HEK293 (cell line): ENCODE results near the gene MXI1.

Source experiments
- BCL11A ChIP-seq: fragments of 450-650 bp; formaldehyde crosslinking; IDR thresholded peaks from 2 replicates; pipeline ENCODE4 v1.5.1; 2016; ENCODE audit warnings: low read depth, missing biosample characterization, missing genetic modification characterization
- IKZF3 ChIP-seq: fragments of 450-650 bp; IDR thresholded peaks from 2 replicates; pipeline ENCODE4 v1.5.0; 2018; ENCODE audit warnings: missing biosample characterization, mild to moderate bottlenecking, missing genetic modification characterization, moderate library complexity
- KLF16 ChIP-seq: fragments of 450-650 bp; formaldehyde crosslinking; IDR thresholded peaks from 2 replicates; pipeline ENCODE4 v1.5.1; 2017; ENCODE audit warnings: missing biosample characterization, missing genetic modification characterization
- KLF8 ChIP-seq: fragments of 450-650 bp; formaldehyde crosslinking; IDR thresholded peaks from 2 replicates; pipeline ENCODE4 v1.5.1; 2016; ENCODE audit warnings: missing biosample characterization, missing genetic modification characterization
- KLF9 ChIP-seq: fragments of 450-650 bp; formaldehyde crosslinking; IDR thresholded peaks from 2 replicates; pipeline ENCODE4 v1.5.1; 2016; ENCODE audit warnings: missing biosample characterization, missing genetic modification characterization, low read depth
- REPIN1 ChIP-seq: fragments of 450-650 bp; formaldehyde crosslinking; IDR thresholded peaks from 2 replicates; pipeline ENCODE4 v1.5.1; 2017; ENCODE audit warnings: missing biosample characterization, missing genetic modification characterization, low read depth
- SCRT1 ChIP-seq: fragments of 450-650 bp; formaldehyde crosslinking; IDR thresholded peaks from 2 replicates; pipeline ENCODE4 v1.5.1; 2016; ENCODE audit warnings: missing biosample characterization, missing genetic modification characterization, borderline replicate concordance
- SCRT2 ChIP-seq: fragments of 450-650 bp; formaldehyde crosslinking; IDR thresholded peaks from 2 replicates; pipeline ENCODE4 v1.5.1; 2016; ENCODE audit warnings: missing biosample characterization, missing genetic modification characterization
- ZBTB1 ChIP-seq: fragments of 450-650 bp; formaldehyde crosslinking; IDR thresholded peaks from 2 replicates; pipeline ENCODE4 v1.5.1; 2016; ENCODE audit warnings: missing biosample characterization, missing genetic modification characterization
- ZBTB20 ChIP-seq: fragments of 450-650 bp; formaldehyde crosslinking; IDR thresholded peaks from 2 replicates; pipeline ENCODE4 v1.5.1; 2016; ENCODE audit warnings: missing biosample characterization, missing genetic modification characterization
- ZFP41 ChIP-seq: fragments of 450-650 bp; formaldehyde crosslinking; IDR thresholded peaks from 2 replicates; pipeline ENCODE4 v1.5.1; 2016; ENCODE audit warnings: missing biosample characterization, missing genetic modification characterization, borderline replicate concordance
- ZNF10 ChIP-seq: fragments of 450-650 bp; formaldehyde crosslinking; IDR thresholded peaks from 2 replicates; pipeline ENCODE4 v1.5.1; 2017; ENCODE audit warnings: missing biosample characterization, missing genetic modification characterization
- ZNF121 ChIP-seq: fragments of 450-650 bp; formaldehyde crosslinking; IDR thresholded peaks from 2 replicates; pipeline ENCODE4 v1.5.1; 2016; ENCODE audit warnings: missing biosample characterization, missing genetic modification characterization
- ZNF138 ChIP-seq: fragments of 450-650 bp; formaldehyde crosslinking; IDR thresholded peaks from 2 replicates; pipeline ENCODE4 v1.5.1; 2016; ENCODE audit warnings: missing biosample characterization, missing genetic modification characterization, borderline replicate concordance
- ZNF140 ChIP-seq: fragments of 450-650 bp; formaldehyde crosslinking; IDR thresholded peaks from 2 replicates; pipeline ENCODE4 v1.5.1; 2016; ENCODE audit warnings: missing biosample characterization, missing genetic modification characterization
- ZNF223 ChIP-seq: fragments of 450-650 bp; formaldehyde crosslinking; IDR thresholded peaks from 2 replicates; pipeline ENCODE4 v1.5.1; 2016; ENCODE audit warnings: missing biosample characterization, missing genetic modification characterization
- ZNF350 ChIP-seq: fragments of 450-650 bp; formaldehyde crosslinking; IDR thresholded peaks from 2 replicates; pipeline ENCODE4 v1.5.0; 2017; ENCODE audit warnings: missing biosample characterization, mild to moderate bottlenecking, missing genetic modification characterization
- ZNF391 ChIP-seq: fragments of 450-650 bp; formaldehyde crosslinking; IDR thresholded peaks from 2 replicates; pipeline ENCODE4 v1.5.1; 2016; ENCODE audit warnings: low read depth, missing biosample characterization, missing genetic modification characterization, borderline replicate concordance
- ZNF404 ChIP-seq: fragments of 450-650 bp; formaldehyde crosslinking; IDR thresholded peaks from 2 replicates; pipeline ENCODE4 v1.5.1; 2017; ENCODE audit warnings: missing biosample characterization, missing genetic modification characterization
- ZNF48 ChIP-seq: fragments of 450-650 bp; formaldehyde crosslinking; IDR thresholded peaks from 2 replicates; pipeline ENCODE4 v1.5.1; 2016; ENCODE audit warnings: missing biosample characterization, missing genetic modification characterization
- ZNF521 ChIP-seq: fragments of 450-650 bp; formaldehyde crosslinking; IDR thresholded peaks from 2 replicates; pipeline ENCODE4 v1.5.1; 2017; ENCODE audit warnings: missing biosample characterization, mild to moderate bottlenecking, missing genetic modification characterization
- ZNF558 ChIP-seq: fragments of 450-650 bp; formaldehyde crosslinking; IDR thresholded peaks from 2 replicates; pipeline ENCODE4 v1.5.1; 2016; ENCODE audit warnings: missing biosample characterization, missing genetic modification characterization
- ZNF596 ChIP-seq: fragments of 450-650 bp; IDR thresholded peaks from 2 replicates; pipeline ENCODE4 v1.5.0; 2018; ENCODE audit warnings: missing biosample characterization, mild to moderate bottlenecking, missing genetic modification characterization, moderate library complexity
- ZNF624 ChIP-seq: fragments of 450-650 bp; formaldehyde crosslinking; IDR thresholded peaks from 2 replicates; pipeline ENCODE4 v1.5.1; 2017; ENCODE audit warnings: missing biosample characterization, missing genetic modification characterization
- ZNF670 ChIP-seq: fragments of 450-650 bp; formaldehyde crosslinking; IDR thresholded peaks from 2 replicates; pipeline ENCODE4 v1.5.1; 2016; ENCODE audit warnings: missing biosample characterization, missing genetic modification characterization, low read depth
- ZNF707 ChIP-seq: fragments of 450-650 bp; formaldehyde crosslinking; IDR thresholded peaks from 2 replicates; pipeline ENCODE4 v1.5.1; 2016; ENCODE audit warnings: missing biosample characterization, missing genetic modification characterization
- ZNF747 ChIP-seq: fragments of 450-650 bp; formaldehyde crosslinking; IDR thresholded peaks from 2 replicates; pipeline ENCODE4 v1.5.1; 2016; ENCODE audit warnings: missing biosample characterization, missing genetic modification characterization
- ZNF792 ChIP-seq: fragments of 450-650 bp; formaldehyde crosslinking; IDR thresholded peaks from 2 replicates; pipeline ENCODE4 v1.5.1; 2016; ENCODE audit warnings: missing biosample characterization, missing genetic modification characterization
- ZNF837 ChIP-seq: fragments of 450-650 bp; formaldehyde crosslinking; IDR thresholded peaks from 2 replicates; pipeline ENCODE4 v1.5.1; 2016; ENCODE audit warnings: missing biosample characterization, missing genetic modification characterization
- TF ChIP-seq, protein P1 (sequence below): fragments of 450-650 bp; formaldehyde crosslinking; IDR thresholded peaks from 2 replicates; pipeline ENCODE4 v1.5.1; 2016; ENCODE audit warnings: missing biosample characterization, missing genetic modification characterization
- TF ChIP-seq, protein P2 (sequence below): fragments of 450-650 bp; formaldehyde crosslinking; IDR thresholded peaks from 2 replicates; pipeline ENCODE4 v1.5.1; 2016; ENCODE audit warnings: missing biosample characterization, missing genetic modification characterization
- TF ChIP-seq, protein P3 (sequence below): fragments of 450-650 bp; formaldehyde crosslinking; IDR thresholded peaks from 2 replicates; pipeline ENCODE4 v1.5.1; 2016; ENCODE audit warnings: missing biosample characterization, missing genetic modification characterization, low read depth
- TF ChIP-seq, protein P4 (sequence below): fragments of 450-650 bp; formaldehyde crosslinking; IDR thresholded peaks from 2 replicates; pipeline ENCODE4 v1.5.1; 2016; ENCODE audit warnings: missing biosample characterization, missing genetic modification characterization
- TF ChIP-seq, protein P5 (sequence below): fragments of 450-650 bp; formaldehyde crosslinking; IDR thresholded peaks from 2 replicates; pipeline ENCODE4 v1.5.1; 2016; ENCODE audit warnings: missing biosample characterization, missing genetic modification characterization

The MXI1 gene

DNA sequence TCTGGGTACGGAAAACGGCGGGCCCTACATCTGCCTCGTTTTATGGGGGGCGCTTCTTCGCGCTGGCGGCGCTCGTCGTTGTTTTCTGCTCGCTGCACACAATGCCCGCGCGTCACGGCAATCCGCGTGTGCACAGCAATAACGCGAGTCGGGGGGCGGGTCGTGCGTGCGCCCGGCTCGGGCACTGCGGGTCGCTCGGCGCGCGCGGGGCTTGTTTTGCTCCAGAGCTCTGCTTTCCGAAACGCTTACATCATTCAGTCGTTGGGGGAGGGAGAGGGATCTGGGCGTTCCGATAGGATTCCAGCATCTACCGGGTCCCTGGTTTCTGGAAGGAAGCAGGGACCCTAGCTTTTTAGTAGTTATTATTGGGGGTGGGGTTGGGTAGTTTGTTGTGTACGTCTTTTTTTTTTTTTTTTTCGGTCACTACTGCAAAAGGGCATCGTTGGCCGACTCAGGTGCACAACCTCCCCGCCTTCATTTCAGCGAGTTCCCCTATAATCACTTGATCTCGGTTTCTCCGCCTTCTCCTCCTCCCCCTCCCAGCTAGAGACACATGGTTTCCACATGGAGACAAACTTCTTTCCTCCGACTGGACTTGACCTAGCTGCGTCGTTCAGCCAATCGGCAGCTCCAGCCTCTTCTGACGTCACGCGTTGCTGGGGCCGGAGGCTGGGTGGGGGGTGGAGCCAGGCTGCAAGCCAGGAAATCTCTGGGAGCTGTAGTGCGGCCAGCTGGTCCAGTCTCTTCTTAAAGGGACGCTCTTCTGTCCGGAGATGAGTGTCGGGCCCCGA lies 3.5 kb downstream of the MXI1 start (continued):
- no peak; the same call in 1 of the 2 replicates for TF ChIP-seq ZNF10 (tag by site-specific recombination)
- TF ChIP-seq, protein P1, sequence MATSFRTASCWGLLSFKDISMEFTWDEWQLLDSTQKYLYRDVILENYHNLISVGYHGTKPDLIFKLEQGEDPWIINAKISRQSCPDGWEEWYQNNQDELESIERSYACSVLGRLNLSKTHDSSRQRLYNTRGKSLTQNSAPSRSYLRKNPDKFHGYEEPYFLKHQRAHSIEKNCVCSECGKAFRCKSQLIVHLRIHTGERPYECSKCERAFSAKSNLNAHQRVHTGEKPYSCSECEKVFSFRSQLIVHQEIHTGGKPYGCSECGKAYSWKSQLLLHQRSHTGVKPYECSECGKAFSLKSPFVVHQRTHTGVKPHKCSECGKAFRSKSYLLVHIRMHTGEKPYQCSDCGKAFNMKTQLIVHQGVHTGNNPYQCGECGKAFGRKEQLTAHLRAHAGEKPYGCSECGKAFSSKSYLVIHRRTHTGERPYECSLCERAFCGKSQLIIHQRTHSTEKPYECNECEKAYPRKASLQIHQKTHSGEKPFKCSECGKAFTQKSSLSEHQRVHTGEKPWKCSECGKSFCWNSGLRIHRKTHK, result no peak
- TF ChIP-seq KLF8 (tag by site-specific recombination), result peak; percentile 92
- TF ChIP-seq ZNF223 (tag by site-specific recombination), result no peak
- 0 out of 2 replicates have a peak, but pooled peaks have one; percentile 33 for TF ChIP-seq ZBTB1 (tag by site-specific recombination)
- TF ChIP-seq ZNF596 (tag by site-specific recombination), result no peak; the same call in 1 of the 2 replicates
- TF ChIP-seq KLF9 (tag by site-specific recombination), result peak; percentile 76
- no peak for TF ChIP-seq ZNF670 (tag by site-specific recombination)
- TF ChIP-seq, protein P2, sequence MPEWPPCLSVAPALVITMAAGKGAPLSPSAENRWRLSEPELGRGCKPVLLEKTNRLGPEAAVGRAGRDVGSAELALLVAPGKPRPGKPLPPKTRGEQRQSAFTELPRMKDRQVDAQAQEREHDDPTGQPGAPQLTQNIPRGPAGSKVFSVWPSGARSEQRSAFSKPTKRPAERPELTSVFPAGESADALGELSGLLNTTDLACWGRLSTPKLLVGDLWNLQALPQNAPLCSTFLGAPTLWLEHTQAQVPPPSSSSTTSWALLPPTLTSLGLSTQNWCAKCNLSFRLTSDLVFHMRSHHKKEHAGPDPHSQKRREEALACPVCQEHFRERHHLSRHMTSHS (tag by site-specific recombination), result no peak
- peak; percentile 88 for TF ChIP-seq KLF16 (tag by site-specific recombination)
- TF ChIP-seq SCRT1 (tag by site-specific recombination), result no peak
- no peak for TF ChIP-seq ZNF521 (tag by site-specific recombination)
- no peak for TF ChIP-seq ZNF792 (tag by site-specific recombination)
- TF ChIP-seq ZBTB20, result peak; percentile 85
- no peak for TF ChIP-seq ZNF624
- no peak for TF ChIP-seq REPIN1
- TF ChIP-seq ZNF121, result no peak
- no peak for TF ChIP-seq ZNF140 (tag by site-specific recombination)
- TF ChIP-seq SCRT2 (tag by site-specific recombination), result no peak
- no peak for TF ChIP-seq ZNF48 (tag by site-specific recombination)
- TF ChIP-seq ZNF391, result peak; percentile 66; the same call in 1 of the 2 replicates
- TF ChIP-seq ZNF837 (tag by site-specific recombination), result no peak
- TF ChIP-seq ZNF350 (tag by site-specific recombination), result no peak
- no peak for TF ChIP-seq ZNF404 (tag by site-specific recombination)
- TF ChIP-seq IKZF3 (tag by site-specific recombination), result peak; percentile 79
- TF ChIP-seq ZNF707 (tag by site-specific recombination), result no peak
- TF ChIP-seq, protein P3, sequence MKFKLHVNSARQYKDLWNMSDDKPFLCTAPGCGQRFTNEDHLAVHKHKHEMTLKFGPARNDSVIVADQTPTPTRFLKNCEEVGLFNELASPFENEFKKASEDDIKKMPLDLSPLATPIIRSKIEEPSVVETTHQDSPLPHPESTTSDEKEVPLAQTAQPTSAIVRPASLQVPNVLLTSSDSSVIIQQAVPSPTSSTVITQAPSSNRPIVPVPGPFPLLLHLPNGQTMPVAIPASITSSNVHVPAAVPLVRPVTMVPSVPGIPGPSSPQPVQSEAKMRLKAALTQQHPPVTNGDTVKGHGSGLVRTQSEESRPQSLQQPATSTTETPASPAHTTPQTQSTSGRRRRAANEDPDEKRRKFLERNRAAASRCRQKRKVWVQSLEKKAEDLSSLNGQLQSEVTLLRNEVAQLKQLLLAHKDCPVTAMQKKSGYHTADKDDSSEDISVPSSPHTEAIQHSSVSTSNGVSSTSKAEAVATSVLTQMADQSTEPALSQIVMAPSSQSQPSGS (tag by site-specific recombination), result peak; percentile 87
- TF ChIP-seq, protein P4, sequence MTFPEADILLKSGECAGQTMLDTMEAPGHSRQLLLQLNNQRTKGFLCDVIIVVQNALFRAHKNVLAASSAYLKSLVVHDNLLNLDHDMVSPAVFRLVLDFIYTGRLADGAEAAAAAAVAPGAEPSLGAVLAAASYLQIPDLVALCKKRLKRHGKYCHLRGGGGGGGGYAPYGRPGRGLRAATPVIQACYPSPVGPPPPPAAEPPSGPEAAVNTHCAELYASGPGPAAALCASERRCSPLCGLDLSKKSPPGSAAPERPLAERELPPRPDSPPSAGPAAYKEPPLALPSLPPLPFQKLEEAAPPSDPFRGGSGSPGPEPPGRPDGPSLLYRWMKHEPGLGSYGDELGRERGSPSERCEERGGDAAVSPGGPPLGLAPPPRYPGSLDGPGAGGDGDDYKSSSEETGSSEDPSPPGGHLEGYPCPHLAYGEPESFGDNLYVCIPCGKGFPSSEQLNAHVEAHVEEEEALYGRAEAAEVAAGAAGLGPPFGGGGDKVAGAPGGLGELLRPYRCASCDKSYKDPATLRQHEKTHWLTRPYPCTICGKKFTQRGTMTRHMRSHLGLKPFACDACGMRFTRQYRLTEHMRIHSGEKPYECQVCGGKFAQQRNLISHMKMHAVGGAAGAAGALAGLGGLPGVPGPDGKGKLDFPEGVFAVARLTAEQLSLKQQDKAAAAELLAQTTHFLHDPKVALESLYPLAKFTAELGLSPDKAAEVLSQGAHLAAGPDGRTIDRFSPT, result peak; percentile 95
- TF ChIP-seq, protein P5, sequence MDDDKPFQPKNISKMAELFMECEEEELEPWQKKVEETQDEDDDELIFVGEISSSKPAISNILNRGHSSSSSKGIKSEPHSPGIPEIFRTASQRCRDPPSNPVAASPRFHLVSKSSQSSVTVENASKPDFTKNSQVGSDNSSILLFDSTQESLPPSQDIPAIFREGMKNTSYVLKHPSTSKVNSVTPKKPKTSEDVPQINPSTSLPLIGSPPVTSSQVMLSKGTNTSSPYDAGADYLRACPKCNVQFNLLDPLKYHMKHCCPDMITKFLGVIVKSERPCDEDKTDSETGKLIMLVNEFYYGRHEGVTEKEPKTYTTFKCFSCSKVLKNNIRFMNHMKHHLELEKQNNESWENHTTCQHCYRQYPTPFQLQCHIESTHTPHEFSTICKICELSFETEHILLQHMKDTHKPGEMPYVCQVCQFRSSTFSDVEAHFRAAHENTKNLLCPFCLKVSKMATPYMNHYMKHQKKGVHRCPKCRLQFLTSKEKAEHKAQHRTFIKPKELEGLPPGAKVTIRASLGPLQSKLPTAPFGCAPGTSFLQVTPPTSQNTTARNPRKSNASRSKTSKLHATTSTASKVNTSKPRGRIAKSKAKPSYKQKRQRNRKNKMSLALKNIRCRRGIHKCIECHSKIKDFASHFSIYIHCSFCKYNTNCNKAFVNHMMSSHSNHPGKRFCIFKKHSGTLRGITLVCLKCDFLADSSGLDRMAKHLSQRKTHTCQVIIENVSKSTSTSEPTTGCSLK (tag by site-specific recombination), result no peak
- TF ChIP-seq ZNF558 (tag by site-specific recombination), result peak; percentile 64; the same call in 1 of the 2 replicates
- TF ChIP-seq BCL11A, result peak; percentile 66
- TF ChIP-seq ZNF138 (tag by site-specific recombination), result no peak
- no peak for TF ChIP-seq ZFP41 (tag by site-specific recombination)
- TF ChIP-seq ZNF747, result no peak
